ENCODE data around the gene PARVA. TPM values are rescaled to one million over a fixed set of nuclear protein-coding genes. Genes with fewer than 3 reads are reported as not detected.

PARVA gene
- total and polyA plus RNA-seq, 8 donors, result 18.8 to 116 (median 43.0) TPM

DNA sequence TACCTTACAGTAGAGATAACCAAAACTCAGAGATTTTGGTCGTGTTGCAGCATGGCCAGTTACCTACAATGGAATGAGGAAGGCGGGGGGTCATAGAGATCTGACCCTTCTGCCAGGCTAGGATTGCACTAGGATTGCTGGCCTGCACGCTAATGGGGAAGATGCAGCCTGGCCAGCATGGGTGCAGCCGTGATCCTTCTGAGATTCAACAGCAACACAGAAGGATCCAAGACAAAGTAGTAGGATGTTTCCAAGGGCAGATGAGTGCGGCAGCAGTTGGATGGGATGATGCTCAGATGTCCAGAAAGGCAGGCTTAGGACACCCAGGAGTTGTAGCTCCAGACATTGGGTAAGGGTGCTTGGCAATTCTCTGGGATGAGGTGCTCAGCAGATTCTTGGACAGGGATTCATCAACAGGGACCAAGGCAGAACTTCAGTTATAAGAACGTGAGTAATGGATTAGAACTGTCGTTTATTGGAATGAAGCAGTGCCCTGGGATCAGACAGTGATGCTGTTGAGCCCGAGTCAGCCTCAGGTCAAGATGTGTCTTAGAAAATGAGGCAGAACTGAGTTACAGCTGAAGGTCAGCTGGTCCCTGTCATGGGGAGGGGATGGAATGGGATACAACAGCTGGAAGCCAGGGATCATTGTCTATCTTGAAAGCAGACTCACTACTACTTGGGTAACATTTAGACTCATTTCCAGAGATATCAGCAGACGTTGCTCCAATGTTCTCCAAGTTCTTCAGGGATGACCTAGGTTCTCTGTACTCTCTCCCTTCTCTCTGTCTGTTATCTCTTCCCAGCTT, 71.0 kb downstream of the PARVA start:
- H3K36me3 ChIP-seq, result peaks cover 0 to 7% (median 2%) of the 10 kb centered on the region in 4 donors
- peak overlapping the region in 3 of 5 donors; percentile 20 to 43 (median 32) for H3K27ac ChIP-seq
- no peaks in the 10 kb centered on the region for H3K27me3 ChIP-seq
- TF ChIP-seq, protein P1, sequence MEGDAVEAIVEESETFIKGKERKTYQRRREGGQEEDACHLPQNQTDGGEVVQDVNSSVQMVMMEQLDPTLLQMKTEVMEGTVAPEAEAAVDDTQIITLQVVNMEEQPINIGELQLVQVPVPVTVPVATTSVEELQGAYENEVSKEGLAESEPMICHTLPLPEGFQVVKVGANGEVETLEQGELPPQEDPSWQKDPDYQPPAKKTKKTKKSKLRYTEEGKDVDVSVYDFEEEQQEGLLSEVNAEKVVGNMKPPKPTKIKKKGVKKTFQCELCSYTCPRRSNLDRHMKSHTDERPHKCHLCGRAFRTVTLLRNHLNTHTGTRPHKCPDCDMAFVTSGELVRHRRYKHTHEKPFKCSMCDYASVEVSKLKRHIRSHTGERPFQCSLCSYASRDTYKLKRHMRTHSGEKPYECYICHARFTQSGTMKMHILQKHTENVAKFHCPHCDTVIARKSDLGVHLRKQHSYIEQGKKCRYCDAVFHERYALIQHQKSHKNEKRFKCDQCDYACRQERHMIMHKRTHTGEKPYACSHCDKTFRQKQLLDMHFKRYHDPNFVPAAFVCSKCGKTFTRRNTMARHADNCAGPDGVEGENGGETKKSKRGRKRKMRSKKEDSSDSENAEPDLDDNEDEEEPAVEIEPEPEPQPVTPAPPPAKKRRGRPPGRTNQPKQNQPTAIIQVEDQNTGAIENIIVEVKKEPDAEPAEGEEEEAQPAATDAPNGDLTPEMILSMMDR (IDR thresholded peaks at IDR 0.05), result no peak
- peak in 1 of 3 donors; percentile 10 for TF ChIP-seq POLR2AphosphoS5 (IDR thresholded peaks at IDR 0.05)
- TF ChIP-seq EP300 (IDR thresholded peaks at IDR 0.05), result no peak
- no peak for TF ChIP-seq POLR2A (IDR thresholded peaks at IDR 0.05)
- peaks cover 0 to 50% (median 10%) of the 10 kb centered on the region in 4 donors for H3K4me1 ChIP-seq
- no peak overlapping the region for H3K4me3 ChIP-seq
- WGBS, 5 donors, result 67 to 78% (median 72%) methylated on average over 9 of the region's 9 CpGs
- no peak for DNase-seq
- no peaks in the 10 kb centered on the region for H3K9me3 ChIP-seq
- intact Hi-C loops (cut with DNase I; ENCODE audit: low total_unique reads), result no loop called here

DNA sequence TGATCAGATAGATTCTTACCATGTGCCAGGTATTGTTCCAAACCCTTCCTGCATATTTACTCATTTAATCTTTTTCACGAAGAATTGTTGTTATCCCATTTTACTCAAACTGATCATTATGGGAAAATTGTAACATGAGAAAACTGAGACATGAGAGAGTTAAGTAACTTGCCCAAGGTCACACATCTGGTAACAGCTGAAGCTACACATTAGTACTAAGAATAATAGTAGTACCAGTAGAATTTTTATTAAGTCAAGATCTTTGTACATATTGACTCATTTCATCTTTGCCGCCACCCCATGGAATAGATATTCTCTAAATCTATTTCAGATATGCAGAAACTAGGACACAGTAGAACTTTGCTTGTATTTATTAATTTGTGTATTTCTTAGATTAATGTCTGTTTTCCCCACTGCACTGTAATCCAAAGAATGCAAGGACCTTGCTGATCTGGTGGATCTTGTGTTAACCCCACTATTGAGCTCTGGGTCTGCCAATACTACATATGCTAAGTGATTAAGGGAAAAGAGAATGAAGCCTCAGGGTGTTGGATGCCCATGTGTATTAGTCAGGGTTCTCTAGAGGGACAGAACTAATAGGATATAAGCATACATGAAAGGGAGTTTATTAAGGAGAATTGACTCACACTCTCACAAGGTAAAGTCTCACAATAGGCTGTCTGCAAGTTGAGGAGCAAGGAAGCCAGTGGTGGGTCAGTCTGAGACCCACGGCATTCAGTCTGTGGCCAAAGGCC, 72.8 kb downstream of the PARVA start:
- Histone ChIP-seq H3K36me3 (no peaks in the 10 kb centered on the region), H3K9me3 (no peaks in the 10 kb centered on the region), H3K4me1 (peaks cover 0 to 61% (median 19%) of the 10 kb centered on the region in 4 donors), H3K27me3 (no peaks in the 10 kb centered on the region), H3K4me3 (no peak overlapping the region), H3K27ac (peak overlapping the region in 1 of 5 donors; percentile 24)
- intact Hi-C loops (cut with DNase I; ENCODE audit: low total_unique reads), result no loop called here
- WGBS, 5 donors, result 73 to 86% (median 75%) methylated on average over 3 of the region's 3 CpGs
- no peak for DNase-seq
- TF ChIP-seq POLR2A (IDR thresholded peaks at IDR 0.05) (no peak), EP300 (IDR thresholded peaks at IDR 0.05) (no peak), POLR2AphosphoS5 (IDR thresholded peaks at IDR 0.05) (no peak)
- TF ChIP-seq, protein P1 (IDR thresholded peaks at IDR 0.05), result no peak

DNA sequence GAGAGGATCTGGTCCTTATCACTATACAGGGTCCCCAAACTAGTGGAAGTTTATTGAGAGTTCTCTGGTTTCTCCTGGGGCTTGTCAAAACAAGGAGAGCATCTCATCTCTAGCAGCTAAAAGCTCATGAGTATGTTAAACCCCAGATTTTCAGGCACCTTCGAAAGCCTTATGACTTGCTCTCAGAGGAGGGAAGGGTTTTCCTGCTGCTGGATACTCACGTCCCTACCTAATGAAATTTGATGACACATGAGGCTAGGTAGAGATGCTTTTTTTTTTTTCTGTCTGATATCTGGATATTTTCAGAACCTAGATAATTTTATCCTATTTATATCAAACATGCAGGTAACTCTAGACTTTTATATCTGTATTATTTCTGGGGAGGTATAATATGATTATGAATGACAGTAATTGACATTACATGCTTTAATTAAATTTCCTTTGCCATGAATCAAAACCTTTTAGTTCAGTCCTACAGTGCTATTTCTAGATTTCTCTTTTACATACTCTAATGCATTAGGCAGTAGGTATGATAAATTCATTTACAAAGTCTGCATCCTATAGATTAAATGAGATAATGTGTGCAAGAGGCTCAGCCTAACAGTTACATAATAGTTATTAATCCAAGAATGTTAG, 73.9 kb downstream of the PARVA start:
- Histone ChIP-seq H3K9me3 (no peaks in the 10 kb centered on the region), H3K27me3 (no peaks in the 10 kb centered on the region), H3K4me1 (peaks cover 0 to 66% (median 25%) of the 10 kb centered on the region in 4 donors), H3K4me3 (no peak overlapping the region), H3K36me3 (no peaks in the 10 kb centered on the region), H3K27ac (peak overlapping the region in 1 of 5 donors; percentile 24)
- intact Hi-C loops (cut with DNase I; ENCODE audit: low total_unique reads), result no loop called here
- DNase-seq, result no peak
- TF ChIP-seq EP300 (IDR thresholded peaks at IDR 0.05), result no peak
- TF ChIP-seq, protein P1 (IDR thresholded peaks at IDR 0.05), result no peak
- TF ChIP-seq POLR2AphosphoS5 (IDR thresholded peaks at IDR 0.05), result no peak
- no peak for TF ChIP-seq POLR2A (IDR thresholded peaks at IDR 0.05)
- WGBS, 5 donors, result 89 to 99% (median 92%) methylated on average over 2 of the region's 2 CpGs

DNA sequence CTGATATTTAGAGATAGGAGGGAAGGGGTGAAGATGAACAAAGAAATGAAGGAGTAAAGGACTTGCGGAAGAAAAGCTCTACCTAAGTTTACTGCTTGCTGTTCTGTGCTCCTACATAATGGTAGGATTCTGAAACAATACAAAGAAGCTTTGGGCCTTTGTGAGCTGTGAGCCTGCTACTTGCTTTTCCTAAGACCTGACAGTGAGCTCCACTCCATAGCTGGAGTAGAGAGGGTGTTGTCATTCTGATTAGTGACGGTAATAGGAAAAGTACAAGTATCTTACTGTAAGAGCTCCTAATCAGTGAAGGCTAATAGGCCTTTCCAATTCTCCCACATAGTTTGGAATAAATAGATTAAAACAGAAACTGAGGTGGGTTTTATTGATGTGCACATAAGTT, 75.9 kb downstream of the PARVA start:
- no peak for DNase-seq
- Histone ChIP-seq H3K9me3 (no peaks in the 10 kb centered on the region), H3K27ac (peak overlapping the region in 1 of 5 donors; percentile 15), H3K36me3 (no peaks in the 10 kb centered on the region), H3K4me1 (peaks cover 4 to 68% (median 36%) of the 10 kb centered on the region in 4 donors), H3K27me3 (no peaks in the 10 kb centered on the region), H3K4me3 (no peak overlapping the region)
- intact Hi-C loops (cut with DNase I; ENCODE audit: low total_unique reads), result no loop called here
- no peak for TF ChIP-seq POLR2A (IDR thresholded peaks at IDR 0.05)
- TF ChIP-seq, protein P1 (IDR thresholded peaks at IDR 0.05), result no peak
- TF ChIP-seq EP300 (IDR thresholded peaks at IDR 0.05), result no peak
- no peak for TF ChIP-seq POLR2AphosphoS5 (IDR thresholded peaks at IDR 0.05)
- WGBS, 5 donors, result 85 to 99% (median 90%) methylated on average over 2 of the region's 2 CpGs

All from stomach (tissue), 9 donors.